Testis (tissue), 3 donors: ENCODE measurements around the gene LRRN4CL. TPM values are rescaled to one million over a fixed set of nuclear protein-coding genes. Genes with fewer than 3 reads are reported as not detected.

ENCODE experiments used
- DNase-seq: peaks from one replicate; pipeline ENCODE4 v3.0.0-alpha.2; 2019
- H3K27ac ChIP-seq, 2 donors: fragments of 200-600 bp; sonication (generic); one replicate each; pipeline ENCODE4 v1.5.1; 2019
- H3K27me3 ChIP-seq: fragments of 200-600 bp; sonication (generic); one replicate; pipeline ENCODE4 v1.5.1; 2019
- H3K36me3 ChIP-seq: fragments of 200-600 bp; sonication (generic); one replicate; pipeline ENCODE4 v1.5.1; 2017; ENCODE audit warnings: low read depth; ENCODE audit errors: missing control alignments
- H3K4me1 ChIP-seq: fragments of 200-600 bp; sonication (generic); one replicate; pipeline ENCODE4 v1.5.1; 2019
- H3K4me3 ChIP-seq, 2 donors: fragments of 200-600 bp; sonication (generic); one replicate each; pipeline ENCODE4 v1.5.1; 2017 to 2019
- H3K9me3 ChIP-seq: fragments of 200-600 bp; sonication (generic); one replicate; pipeline ENCODE4 v1.5.1; 2017
- POLR2A ChIP-seq: fragments of 450-650 bp; IDR thresholded peaks from one replicate; pipeline ENCODE4 v1.6.1; 2017; ENCODE audit warnings: antibody characterized with exemption, mild to moderate bottlenecking, moderate library complexity
- WGBS, 2 donors: methylation state at CpG; one replicate each; pipeline ENCODE4 v1.1.5; 2018; 5-methylcytosine and 5-hydroxymethylcytosine counted together
- intact Hi-C: fragments of 100-400 bp; cut with DNase I; formaldehyde crosslinking; loops from one replicate; pipeline ENCODE4 v1.15.1; 2023; ENCODE audit warnings: low total_unique reads
- polyA plus RNA-seq: library from polyadenylated mRNA; stranded (reverse); fragments of 350-450 nt; fragmentation: Illumina TruSeq; extraction: RNeasy Lipid Tissue Mini Kit (QIAGEN cat#74804); gene quantifications from one replicate; pipeline ENCODE4 v1.2.3, GENCODE V29; 2014; ENCODE audit warnings: low read depth, low replicate concordance; ENCODE audit not compliant: insufficient read depth
- total RNA-seq, 2 donors: library from RNA; depleted of rRNA; stranded (reverse); fragments of >200 nt; gene quantifications; one replicate each; pipeline ENCODE4 v1.2.3, GENCODE V29; 2016
- TF ChIP-seq, protein P1 (sequence below), 3 experiments: fragments of 450-650 bp in 2 of 3; fragments of 200-600 bp in 1 of 3; sonication (generic) in 1 of 3; IDR thresholded peaks; one replicate each; pipeline ENCODE4 v1.5.1; 2016 to 2019; ENCODE audit warnings: antibody characterized with exemption in 3 of 3, mild to moderate bottlenecking in 2 of 3, moderate library complexity in 1 of 3

The LRRN4CL gene
- total and polyA plus RNA-seq, 3 donors from 2014 or later: 4.7 to 5.6 (median 5.0) TPM

DNA sequence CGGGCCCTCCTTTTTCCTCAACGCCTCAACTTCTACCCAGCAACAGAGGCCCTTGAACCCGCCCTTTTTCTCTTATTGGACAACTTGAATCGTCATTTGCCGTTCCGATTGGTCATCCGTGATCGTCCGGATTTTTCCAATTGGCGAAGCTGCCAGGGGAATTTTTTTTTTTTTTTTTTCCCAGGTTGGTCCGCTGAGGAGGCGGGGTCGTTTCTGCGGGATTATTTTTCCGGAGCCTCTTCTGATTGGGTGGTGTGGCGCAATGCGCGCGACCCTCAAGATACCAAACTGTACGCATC lies 38.5 kb upstream of the LRRN4CL start:
- Histone ChIP-seq H3K4me1 (peaks cover 26% of the 10 kb centered on the region), H3K4me3 (peak overlapping the region; percentile 90 to 93), H3K9me3 (no peaks in the 10 kb centered on the region), H3K27ac (peak overlapping the region; percentile 82 to 96), H3K36me3 (no peaks in the 10 kb centered on the region), H3K27me3 (no peaks in the 10 kb centered on the region)
- intact Hi-C loops: no loop called here
- TF ChIP-seq, protein P1, sequence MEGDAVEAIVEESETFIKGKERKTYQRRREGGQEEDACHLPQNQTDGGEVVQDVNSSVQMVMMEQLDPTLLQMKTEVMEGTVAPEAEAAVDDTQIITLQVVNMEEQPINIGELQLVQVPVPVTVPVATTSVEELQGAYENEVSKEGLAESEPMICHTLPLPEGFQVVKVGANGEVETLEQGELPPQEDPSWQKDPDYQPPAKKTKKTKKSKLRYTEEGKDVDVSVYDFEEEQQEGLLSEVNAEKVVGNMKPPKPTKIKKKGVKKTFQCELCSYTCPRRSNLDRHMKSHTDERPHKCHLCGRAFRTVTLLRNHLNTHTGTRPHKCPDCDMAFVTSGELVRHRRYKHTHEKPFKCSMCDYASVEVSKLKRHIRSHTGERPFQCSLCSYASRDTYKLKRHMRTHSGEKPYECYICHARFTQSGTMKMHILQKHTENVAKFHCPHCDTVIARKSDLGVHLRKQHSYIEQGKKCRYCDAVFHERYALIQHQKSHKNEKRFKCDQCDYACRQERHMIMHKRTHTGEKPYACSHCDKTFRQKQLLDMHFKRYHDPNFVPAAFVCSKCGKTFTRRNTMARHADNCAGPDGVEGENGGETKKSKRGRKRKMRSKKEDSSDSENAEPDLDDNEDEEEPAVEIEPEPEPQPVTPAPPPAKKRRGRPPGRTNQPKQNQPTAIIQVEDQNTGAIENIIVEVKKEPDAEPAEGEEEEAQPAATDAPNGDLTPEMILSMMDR (IDR thresholded peaks at IDR 0.05): no peak
- no peak for TF ChIP-seq POLR2A
- DNase-seq: peak; percentile 92
- WGBS, 2 donors: 0 to 1% methylated on average over 20 of the region's 20 CpGs

DNA sequence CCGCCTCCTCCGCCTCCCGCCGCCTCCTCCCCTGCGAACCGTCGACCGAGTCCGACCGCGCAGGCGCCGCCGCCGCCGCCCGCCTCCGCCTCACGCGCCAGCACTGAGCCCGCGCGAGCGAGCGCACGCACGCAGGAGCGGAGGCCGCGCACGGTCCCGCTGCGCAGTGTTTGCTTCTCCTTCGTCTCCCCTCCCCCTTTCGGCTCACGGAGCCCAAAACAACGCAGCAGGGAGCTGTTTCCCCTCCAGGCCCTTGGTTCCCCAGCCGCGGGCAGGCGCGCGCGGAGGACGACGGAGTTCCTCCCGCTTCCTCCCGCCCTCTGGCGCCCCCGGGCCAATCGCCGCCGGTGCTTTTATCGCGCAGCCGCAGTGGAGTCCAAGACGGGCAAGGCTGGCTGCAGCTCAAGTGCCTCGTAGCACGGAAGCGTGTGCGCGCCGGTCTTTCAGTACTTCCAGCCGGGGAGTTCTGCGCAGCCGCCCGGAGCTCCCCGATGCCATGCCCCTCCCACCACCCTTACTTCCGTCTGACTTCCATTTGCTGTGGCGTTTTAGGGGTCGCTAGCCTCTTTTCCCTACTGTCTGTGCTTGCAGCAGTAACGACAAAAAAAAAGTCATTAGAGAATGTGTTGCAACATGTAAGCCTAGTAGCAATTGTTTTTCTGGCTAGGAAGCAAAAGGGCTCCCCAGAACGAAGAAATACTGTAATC lies 38.0 kb upstream of the LRRN4CL start, which contains the start of gene HNRNPUL2:
Gene HNRNPUL2 (minus strand): TSS at position 293 of the 707 bp plus-strand sequence. CDS start 301 bp downstream, outside the sequence.
- Histone ChIP-seq H3K4me1 (peaks cover 26% of the 10 kb centered on the region), H3K27me3 (no peaks in the 10 kb centered on the region), H3K36me3 (no peaks in the 10 kb centered on the region), H3K27ac (peak within 1 kb of the TSS; percentile 82 to 96), H3K4me3 (peak within 1 kb of the TSS; percentile 90 to 93), H3K9me3 (no peaks in the 10 kb centered on the region)
- TF ChIP-seq, protein P1 (IDR thresholded peaks at IDR 0.05): peak in 1 of 3 experiments; percentile 1
- TF ChIP-seq POLR2A: no peak
- intact Hi-C loops: no loop called here
- peak; percentile 99 for DNase-seq
- WGBS, 2 donors: 0 to 1% methylated on average over 18 to 72 of the region's 72 CpGs

DNA sequence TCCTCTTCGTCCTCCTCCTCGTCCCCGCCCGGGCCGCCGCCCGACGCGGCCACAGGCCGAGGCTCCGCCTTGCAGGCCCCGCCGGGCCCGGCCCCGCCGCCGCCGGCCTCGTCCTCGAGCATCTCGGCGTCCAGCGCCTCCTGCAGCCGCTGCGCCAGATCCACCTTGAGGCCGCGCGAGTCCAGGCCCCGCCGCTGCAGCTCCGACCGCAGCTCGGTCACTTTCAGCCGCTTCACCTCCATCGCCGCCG lies 37.5 kb upstream of the LRRN4CL start:
- DNase-seq: no peak
- WGBS, 2 donors: 1% methylated on average over 37 of the region's 37 CpGs; no CpG with 5 or more reads in 1 of the 2 donors
- H3K27me3 ChIP-seq: no peaks in the 10 kb centered on the region
- H3K9me3 ChIP-seq: no peaks in the 10 kb centered on the region
- peaks cover 26% of the 10 kb centered on the region for H3K4me1 ChIP-seq
- no peaks in the 10 kb centered on the region for H3K36me3 ChIP-seq
- peak overlapping the region; percentile 82 to 96 for H3K27ac ChIP-seq
- TF ChIP-seq POLR2A: no peak
- TF ChIP-seq, protein P1 (IDR thresholded peaks at IDR 0.05): no peak
- intact Hi-C loops: no loop called here
- H3K4me3 ChIP-seq: peak overlapping the region; percentile 90 to 93

DNA sequence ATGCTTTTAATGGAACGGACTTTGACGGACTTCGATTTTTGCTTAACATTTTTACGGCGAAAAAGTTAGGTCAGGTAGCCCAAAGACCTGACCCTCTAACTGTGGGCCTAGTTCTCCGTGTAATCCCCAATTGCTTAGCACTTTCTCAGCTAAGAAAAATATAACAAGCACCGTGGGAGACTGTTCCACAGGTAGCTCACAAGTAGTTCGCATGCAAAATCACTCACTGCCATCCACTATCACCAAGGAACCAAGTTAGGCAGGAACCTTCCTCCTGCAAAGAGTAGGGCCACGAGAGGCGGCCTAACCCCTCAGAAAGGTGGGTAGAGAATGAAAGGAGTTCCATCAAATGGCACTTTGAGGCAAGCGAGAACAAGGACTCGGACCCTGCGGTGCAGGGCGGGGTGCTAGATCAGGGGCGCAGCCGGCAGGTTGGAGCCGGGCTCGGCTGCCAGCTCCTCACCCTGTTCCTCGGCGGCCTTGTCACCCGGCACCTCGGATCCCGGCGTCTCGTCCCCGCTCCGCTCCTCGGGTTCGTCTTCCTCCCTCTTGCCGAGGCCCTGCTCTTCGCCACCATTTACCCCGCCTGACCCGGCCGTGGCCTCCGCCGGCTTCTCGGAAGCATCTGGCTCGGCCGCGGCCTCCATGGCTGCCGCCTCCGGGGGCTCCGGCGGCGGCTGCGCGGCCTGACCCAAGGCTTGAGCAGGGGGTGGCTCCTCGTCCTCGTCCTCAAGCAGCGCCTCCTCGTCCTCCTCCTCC lies 37.0 kb upstream of the LRRN4CL start:
- no peak for DNase-seq
- WGBS, 2 donors: 0% methylated on average over 17 to 20 of the region's 51 CpGs
- H3K27me3 ChIP-seq: no peaks in the 10 kb centered on the region
- intact Hi-C loops: no loop called here
- peak overlapping the region; percentile 90 to 93 for H3K4me3 ChIP-seq
- no peaks in the 10 kb centered on the region for H3K36me3 ChIP-seq
- H3K4me1 ChIP-seq: peaks cover 26% of the 10 kb centered on the region
- TF ChIP-seq POLR2A: no peak
- H3K27ac ChIP-seq: peak overlapping the region; percentile 82 to 96
- H3K9me3 ChIP-seq: no peaks in the 10 kb centered on the region

DNA sequence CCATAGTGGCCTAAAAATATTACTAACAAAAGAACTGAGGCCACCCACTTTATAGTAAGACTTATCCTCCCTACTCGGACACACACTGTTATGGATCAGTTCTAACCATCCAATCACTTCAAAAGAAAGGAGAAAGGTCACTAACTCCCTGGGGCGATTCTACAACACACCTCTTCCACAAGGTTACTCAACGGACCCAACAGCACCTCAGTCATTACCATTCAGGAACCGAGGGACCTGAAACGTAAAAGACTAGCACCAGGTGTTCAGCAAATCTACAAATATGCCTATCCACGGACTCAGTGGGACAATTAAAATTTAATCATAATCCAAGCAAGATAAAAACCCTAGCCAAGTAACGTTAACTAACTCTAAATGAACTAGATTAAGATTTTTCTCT lies 36.3 kb upstream of the LRRN4CL start:
- no peaks in the 10 kb centered on the region for H3K27me3 ChIP-seq
- intact Hi-C loops: no loop called here
- H3K27ac ChIP-seq: peak overlapping the region; percentile 82 to 96
- H3K4me1 ChIP-seq: peaks cover 24% of the 10 kb centered on the region
- H3K36me3 ChIP-seq: no peaks in the 10 kb centered on the region
- TF ChIP-seq, protein P1 (IDR thresholded peaks at IDR 0.05): no peak
- no peak for TF ChIP-seq POLR2A
- 0% methylated on average over 7 of the region's 7 CpGs for WGBS, 2 donors
- H3K9me3 ChIP-seq: no peaks in the 10 kb centered on the region
- peak overlapping the region; percentile 90 to 93 for H3K4me3 ChIP-seq
- no peak for DNase-seq
